Colonic mucosa (tissue), 4 donors: ENCODE data around the gene C10orf71. TPM values are rescaled to one million over a fixed set of nuclear protein-coding genes. Genes with fewer than 3 reads are reported as not detected.

Experiments
- DNase-seq: peaks from one replicate; pipeline ENCODE4 v3.0.0-alpha.2; 2020
- H3K27ac ChIP-seq: fragments of 200-600 bp; one replicate; pipeline ENCODE4 v1.8.0; 2021
- H3K27me3 ChIP-seq: fragments of 200-600 bp; one replicate; pipeline ENCODE4 v1.8.0; 2021
- H3K36me3 ChIP-seq: fragments of 200-600 bp; one replicate; pipeline ENCODE4 v1.8.0; 2021
- H3K4me1 ChIP-seq: fragments of 200-600 bp; one replicate; pipeline ENCODE4 v1.8.0; 2021; ENCODE audit warnings: mild to moderate bottlenecking
- H3K4me3 ChIP-seq: fragments of 200-600 bp; one replicate; pipeline ENCODE4 v1.8.0; 2021
- H3K9ac ChIP-seq, 2 donors: one replicate each; pipeline ENCODE4 v1.7.0; 2013; ENCODE audit warnings: control low read depth in 2 of 2, low read depth in 2 of 2, low read length in 2 of 2
- H3K9me3 ChIP-seq: fragments of 200-600 bp; one replicate; pipeline ENCODE4 v1.8.0; 2021
- CTCF ChIP-seq: fragments of 200-600 bp; IDR thresholded peaks from one replicate; pipeline ENCODE4 v1.8.0; 2022; ENCODE audit warnings: antibody characterized with exemption, mild to moderate bottlenecking
- intact Hi-C: fragments of 100-400 bp; cut with DNase I; formaldehyde crosslinking; loops from one replicate; pipeline ENCODE4 v1.14.1; 2022
- total RNA-seq, 2 donors: library from RNA; stranded (reverse); fragmentation: NEBNext Ultra II Directional in 1 of 2; extraction: Animal tissue kit (Norgen Biotek cat#: 25700) in 1 of 2; gene quantifications; one replicate each; pipeline ENCODE4 v1.2.1, GENCODE V29; 2021
- donor health status: healthy.
- donor health status: DM: no; HTN: no; CAD: no.
- donor health status: DM: no; HTN: no; CAD: no.

The C10orf71 gene
- total RNA-seq, 2 donors from 2014 or later, result not detected

- Histone ChIP-seq H3K36me3 (no peaks in the 10 kb centered on the region), H3K9ac (no peak overlapping the region), H3K9me3 (no peaks in the 10 kb centered on the region), H3K27ac (no peak overlapping the region), H3K27me3 (no peaks in the 10 kb centered on the region), H3K4me1 (no peaks in the 10 kb centered on the region), H3K4me3 (no peak overlapping the region)
- no peak for TF ChIP-seq CTCF
- intact Hi-C loops, result no loop called here
- no peak for DNase-seq
Measured at GRCh38 chr10:49369216-49370162, 70.5 kb downstream of the C10orf71 start.

GRCh38 chr10:49370326-49371100 lies 71.5 kb downstream of the C10orf71 start:
- H3K27ac ChIP-seq, result no peak overlapping the region
- H3K27me3 ChIP-seq, result no peaks in the 10 kb centered on the region
- DNase-seq, result no peak
- H3K36me3 ChIP-seq, result no peaks in the 10 kb centered on the region
- no peaks in the 10 kb centered on the region for H3K9me3 ChIP-seq
- H3K4me1 ChIP-seq, result no peaks in the 10 kb centered on the region
- intact Hi-C loops, result no loop called here
- TF ChIP-seq CTCF, result no peak
- H3K9ac ChIP-seq, result no peak overlapping the region
- no peak overlapping the region for H3K4me3 ChIP-seq

- Histone ChIP-seq H3K4me1 (no peaks in the 10 kb centered on the region), H3K9me3 (no peaks in the 10 kb centered on the region), H3K36me3 (no peaks in the 10 kb centered on the region), H3K27me3 (no peaks in the 10 kb centered on the region), H3K27ac (no peak overlapping the region), H3K9ac (no peak overlapping the region), H3K4me3 (no peak overlapping the region)
- DNase-seq, result no peak
- intact Hi-C loops, result no loop called here
- TF ChIP-seq CTCF, result no peak
Measured at GRCh38 chr10:49371967-49372366, 73.0 kb downstream of the C10orf71 start.

- H3K4me1 ChIP-seq, result no peaks in the 10 kb centered on the region
- TF ChIP-seq CTCF, result no peak
- no peak overlapping the region for H3K27ac ChIP-seq
- H3K36me3 ChIP-seq, result no peaks in the 10 kb centered on the region
- no peak for DNase-seq
- H3K9me3 ChIP-seq, result no peaks in the 10 kb centered on the region
- H3K4me3 ChIP-seq, result no peak overlapping the region
- intact Hi-C loops, result no loop called here
- no peaks in the 10 kb centered on the region for H3K27me3 ChIP-seq
- H3K9ac ChIP-seq, result no peak overlapping the region
Measured at GRCh38 chr10:49373361-49373760, 74.4 kb downstream of the C10orf71 start.

GRCh38 chr10:49374740-49375139 lies 75.8 kb downstream of the C10orf71 start:
- Histone ChIP-seq H3K4me3 (no peak overlapping the region), H3K4me1 (no peaks in the 10 kb centered on the region), H3K9me3 (no peaks in the 10 kb centered on the region), H3K9ac (no peak overlapping the region), H3K27ac (no peak overlapping the region), H3K36me3 (no peaks in the 10 kb centered on the region), H3K27me3 (no peaks in the 10 kb centered on the region)
- no peak for DNase-seq
- no peak for TF ChIP-seq CTCF
- intact Hi-C loops, result no loop called here
